Measurements from ENCODE around the gene CACNA2D1.
A peak's percentile ranks its signal among the peaks of the same experiment; 100 is the strongest.

CACNA2D1 gene

GRCh38 chr7:82081644-82082224, 361.8 kb downstream of the CACNA2D1 start:
- Histone ChIP-seq H3K27ac (no peak overlapping the region), H3K4me3 (no peak overlapping the region)

DNA sequence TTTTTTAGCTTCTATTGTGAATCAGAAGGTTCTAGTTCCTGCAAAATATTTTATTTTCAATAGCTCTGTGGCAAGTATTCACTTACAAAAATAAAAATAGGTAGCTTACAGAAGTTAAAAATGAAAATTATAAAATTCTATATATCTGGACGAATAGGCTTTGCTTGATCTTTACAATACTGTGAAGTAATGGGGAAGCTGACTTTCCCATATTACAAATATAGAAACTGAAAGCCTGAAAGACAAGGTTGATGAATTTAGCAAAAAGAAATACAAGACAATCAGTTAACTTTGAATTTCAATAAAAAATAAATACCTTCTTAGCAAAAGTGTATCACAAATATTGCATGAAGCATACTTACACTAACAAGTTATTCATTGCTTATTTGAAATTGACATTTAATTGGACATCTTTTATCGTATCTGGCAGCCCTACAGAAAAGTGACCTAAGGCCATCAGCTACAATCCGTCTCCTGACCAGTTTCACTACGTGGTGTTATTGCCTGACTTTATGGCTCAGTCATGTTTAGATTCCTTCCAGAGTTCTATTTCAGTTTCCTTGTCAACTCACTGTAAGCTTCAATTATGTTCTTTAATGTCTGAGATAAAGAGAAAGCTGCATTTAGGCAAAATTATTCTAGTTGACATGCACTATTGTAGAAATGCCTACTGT, 363.2 kb downstream of the CACNA2D1 start:
- Histone ChIP-seq H3K4me3 (no peak overlapping the region), H3K27ac (no peak overlapping the region)

- H3K27ac ChIP-seq: no peak overlapping the region
- H3K4me3 ChIP-seq: no peak overlapping the region
These were observed 364.1 kb downstream of the CACNA2D1 start for GRCh38 chr7:82079527-82079926.

- H3K27ac ChIP-seq: no peak overlapping the region
- H3K4me3 ChIP-seq: no peak overlapping the region
These were observed 364.8 kb downstream of the CACNA2D1 start for GRCh38 chr7:82078807-82079206.

DNA sequence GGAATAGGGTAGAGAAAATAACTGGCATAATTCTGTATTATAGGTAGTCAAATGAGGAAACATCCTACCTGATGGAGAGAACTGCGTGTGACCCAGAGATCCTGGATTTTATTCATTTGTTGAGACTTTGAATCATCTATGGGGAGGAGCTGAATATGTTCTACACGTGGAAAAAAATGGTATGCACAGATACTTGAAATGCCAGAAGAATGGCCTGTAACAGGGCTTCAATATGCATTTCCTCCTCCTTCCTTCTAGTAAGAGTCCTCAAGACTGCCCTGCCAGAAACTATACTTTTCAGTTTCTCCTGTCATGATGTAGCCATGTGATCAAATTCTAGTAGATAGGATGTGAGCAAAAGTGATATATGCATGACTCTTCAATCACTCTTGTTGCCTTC, 372.1 kb downstream of the CACNA2D1 start:
- H3K27ac ChIP-seq: no peak overlapping the region
- no peak overlapping the region for H3K4me3 ChIP-seq

DNA sequence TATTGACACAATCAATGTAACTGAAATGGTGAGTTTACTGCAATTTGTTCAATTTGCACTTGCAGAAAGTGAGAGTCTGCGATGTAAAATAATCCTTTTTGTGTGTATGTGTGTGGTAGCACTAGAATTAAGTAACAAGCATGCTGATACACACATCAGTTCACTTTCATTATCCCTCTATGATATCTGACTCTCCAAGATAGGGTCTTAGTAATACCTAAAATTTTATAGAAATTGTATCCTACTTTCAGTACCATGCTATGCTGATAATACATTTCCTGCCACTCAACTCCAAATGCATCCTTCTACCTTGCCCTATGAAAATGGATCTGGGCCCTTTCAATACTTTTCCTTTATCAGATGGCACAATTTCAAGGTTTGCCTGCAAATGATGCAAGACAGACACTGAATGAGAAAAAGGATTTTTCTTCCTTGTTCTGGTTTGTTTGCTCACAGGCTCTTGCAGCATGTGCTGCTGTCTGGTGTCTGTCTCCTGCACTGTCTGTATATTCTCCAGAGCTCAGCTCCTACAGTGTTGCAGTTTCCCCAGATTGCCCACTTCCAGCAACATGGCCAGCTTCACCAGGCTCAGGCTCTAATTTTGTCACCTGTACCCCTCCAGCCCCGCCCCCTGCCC, 375.8 kb downstream of the CACNA2D1 start:
- H3K4me3 ChIP-seq: no peak overlapping the region
- no peak overlapping the region for H3K27ac ChIP-seq

DNA sequence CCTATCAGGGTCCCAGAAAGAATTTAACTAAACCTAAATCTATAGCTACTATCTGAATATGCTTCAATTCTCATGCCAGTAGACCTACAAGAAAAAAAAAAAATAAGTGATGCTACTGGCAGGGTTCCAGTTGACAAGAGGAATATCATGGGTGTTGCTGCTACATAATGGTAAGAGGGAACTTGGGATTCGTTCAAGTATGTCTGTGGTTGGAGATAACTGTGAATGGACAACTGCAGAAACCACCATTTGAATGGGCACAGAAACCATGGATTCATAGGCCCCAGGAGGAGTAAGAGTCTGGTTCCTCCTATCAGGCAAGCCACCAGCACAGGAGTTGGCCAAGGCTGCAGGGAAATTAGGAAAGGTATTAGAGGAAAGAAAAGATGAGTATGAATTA, 386.1 kb downstream of the CACNA2D1 start:
- no peak overlapping the region for H3K4me3 ChIP-seq
- H3K27ac ChIP-seq: no peak overlapping the region

- Histone ChIP-seq H3K27ac (no peak overlapping the region), H3K4me3 (no peak overlapping the region)
These were observed 387.3 kb downstream of the CACNA2D1 start for GRCh38 chr7:82056282-82056681.

GRCh38 chr7:82054544-82054943, 389.0 kb downstream of the CACNA2D1 start:
- Histone ChIP-seq H3K27ac (no peak overlapping the region), H3K4me3 (no peak overlapping the region)

DNA sequence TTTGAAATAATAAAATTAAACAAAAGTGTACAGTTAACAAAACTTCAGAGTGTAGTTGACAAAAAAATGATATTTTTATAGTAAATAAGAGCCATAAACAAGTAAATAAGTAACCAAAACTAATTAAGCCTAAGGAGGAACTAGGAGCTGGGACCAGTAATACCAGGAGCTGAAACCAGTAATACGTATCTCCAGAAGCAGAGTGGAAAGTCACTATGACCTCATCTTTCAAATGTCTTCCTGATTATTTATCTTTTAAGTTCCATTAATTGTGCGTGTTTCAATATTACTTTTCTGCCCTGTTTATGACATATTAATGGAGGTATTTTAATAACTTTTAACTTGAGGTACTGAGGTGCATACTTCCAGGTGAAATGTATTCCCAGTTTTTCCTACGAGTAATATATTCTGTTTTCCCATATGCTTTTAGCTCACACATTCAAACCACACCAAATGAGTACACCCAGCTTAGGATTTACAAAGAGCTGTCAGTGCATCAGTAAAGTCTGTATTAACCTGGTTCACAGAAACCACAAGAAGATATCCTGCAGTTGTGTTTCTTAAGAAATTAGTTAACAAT, 390.0 kb downstream of the CACNA2D1 start:
- no peak overlapping the region for H3K4me3 ChIP-seq
- H3K27ac ChIP-seq: no peak overlapping the region

- no peak overlapping the region for H3K4me3 ChIP-seq
- H3K27ac ChIP-seq: no peak overlapping the region
These were observed 392.0 kb downstream of the CACNA2D1 start for GRCh38 chr7:82051601-82052000.

- no peak overlapping the region for H3K4me3 ChIP-seq
- H3K27ac ChIP-seq: no peak overlapping the region
These were observed 392.8 kb downstream of the CACNA2D1 start for GRCh38 chr7:82050792-82051191.

GRCh38 chr7:82049891-82050533, 393.6 kb downstream of the CACNA2D1 start:
- Histone ChIP-seq H3K4me3 (no peak overlapping the region), H3K27ac (peak overlapping the region in 2 of 21 experiments; percentile 9 to 29)

GRCh38 chr7:82049442-82049841, 394.1 kb downstream of the CACNA2D1 start:
- Histone ChIP-seq H3K4me3 (no peak overlapping the region), H3K27ac (peak overlapping the region in 2 of 21 experiments; percentile 9 to 29)

DNA sequence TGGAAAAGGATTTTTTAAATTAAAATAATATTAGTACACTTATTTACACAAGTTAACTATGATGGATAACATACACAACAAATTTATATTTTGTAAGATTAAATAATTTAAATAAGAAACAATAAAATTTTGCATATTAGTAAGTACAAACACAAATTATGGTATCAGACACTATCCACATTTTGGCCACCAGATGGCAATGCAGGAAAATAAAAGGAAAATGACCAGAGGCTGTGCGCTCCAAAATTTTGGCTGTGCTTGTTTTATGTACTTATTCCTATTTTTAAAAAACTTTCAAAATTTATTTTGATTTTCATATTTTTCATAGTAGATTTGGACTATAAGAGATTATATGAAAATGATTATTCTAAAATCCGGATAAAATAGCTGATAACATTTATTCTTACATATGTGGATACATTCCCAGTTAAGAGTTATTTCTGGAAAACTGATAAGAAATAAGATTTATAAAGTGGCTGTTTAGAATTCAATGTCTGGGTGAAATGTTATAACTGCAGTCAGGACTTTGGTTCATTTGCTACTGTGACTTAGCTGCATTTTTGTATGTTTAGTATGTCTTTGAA, 399.0 kb downstream of the CACNA2D1 start:
- no peak overlapping the region for H3K27ac ChIP-seq

GRCh38 chr7:82039621-82040020, 404.0 kb downstream of the CACNA2D1 start:
- Histone ChIP-seq H3K4me3 (no peak overlapping the region), H3K27ac (no peak overlapping the region)

More for the DNA sequence above, 399.0 kb downstream of the CACNA2D1 start:
- no peak overlapping the region for H3K4me3 ChIP-seq

DNA sequence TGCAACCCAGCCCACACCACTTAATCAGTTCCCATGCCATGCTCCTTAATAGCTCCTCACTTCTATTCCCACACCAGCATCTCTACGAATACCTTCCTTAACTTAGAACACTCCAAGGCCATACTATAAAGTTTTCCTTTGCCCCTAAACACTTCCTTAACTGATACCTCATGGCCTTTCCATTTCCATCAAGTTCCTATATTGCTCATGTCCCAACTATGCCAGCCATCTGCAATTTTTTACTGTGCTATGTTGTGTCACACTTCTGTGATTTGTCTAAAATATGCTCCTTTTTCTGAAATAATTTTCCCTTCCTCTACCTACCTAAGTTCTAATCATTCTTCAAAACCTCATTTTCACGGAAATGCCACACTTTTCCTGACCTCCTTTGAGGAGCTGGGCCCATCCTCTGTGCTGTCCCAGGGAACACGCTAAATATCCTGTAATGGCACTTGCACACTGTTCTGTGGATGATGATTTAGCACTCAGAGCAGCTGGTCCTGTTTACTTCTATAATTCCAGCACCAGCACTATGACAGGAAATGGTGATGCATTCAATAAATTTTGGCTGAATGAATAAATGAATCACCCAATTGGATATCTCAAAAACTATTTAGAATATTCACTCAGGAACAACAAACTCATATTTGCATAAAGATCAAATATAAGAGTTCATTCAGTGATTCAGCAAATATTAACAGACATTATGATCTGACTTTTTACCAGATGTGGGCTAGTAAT, 407.3 kb downstream of the CACNA2D1 start:
- H3K27ac ChIP-seq: peak overlapping the region in 1 of 21 experiments; percentile 4

DNA sequence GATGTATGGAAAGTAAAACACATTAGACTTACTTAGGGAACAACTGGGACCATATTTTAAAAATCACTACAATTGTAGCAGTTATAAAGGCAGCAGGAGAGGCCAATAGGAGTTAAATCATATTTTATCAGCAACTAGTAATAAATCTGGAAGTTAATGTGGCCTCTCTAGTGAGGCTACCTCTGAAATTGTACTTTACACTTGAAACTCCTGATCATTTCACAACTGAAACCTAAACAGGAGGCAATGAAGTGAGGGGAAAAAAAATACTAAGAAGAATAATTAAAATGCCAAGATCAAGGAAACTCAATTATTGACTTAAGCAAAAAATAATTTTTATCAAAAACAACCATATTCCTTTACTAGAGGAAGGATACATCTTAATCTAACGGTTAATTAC, 408.1 kb downstream of the CACNA2D1 start:
- H3K4me3 ChIP-seq: no peak overlapping the region
- H3K27ac ChIP-seq: peak overlapping the region in 1 of 21 experiments; percentile 4

More for the DNA sequence above, 407.3 kb downstream of the CACNA2D1 start:
- no peak overlapping the region for H3K4me3 ChIP-seq

DNA sequence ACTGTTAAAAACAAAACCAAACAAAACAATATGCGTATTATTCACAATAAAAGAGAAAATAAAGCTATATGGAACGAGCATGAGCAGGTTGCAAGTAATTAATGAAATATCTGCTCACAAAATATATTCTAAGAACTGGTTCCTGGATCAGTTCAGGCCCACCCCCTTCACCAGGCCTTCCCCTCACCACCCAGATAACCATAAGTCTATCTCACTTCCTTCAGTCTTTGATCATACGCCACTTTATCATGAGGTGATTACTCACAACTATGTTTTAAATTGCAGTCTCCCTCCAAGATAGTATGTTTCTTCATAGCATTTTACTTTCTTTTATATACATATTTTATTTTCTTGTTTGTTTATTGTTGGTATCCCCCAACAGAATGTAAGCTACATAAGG, 410.7 kb downstream of the CACNA2D1 start:
- no peak overlapping the region for H3K27ac ChIP-seq
- H3K4me3 ChIP-seq: no peak overlapping the region

Measured in skin epidermis (tissue), 12 donors.